Measurements from ENCODE around the gene SNAP47.

The SNAP47 gene

DNA sequence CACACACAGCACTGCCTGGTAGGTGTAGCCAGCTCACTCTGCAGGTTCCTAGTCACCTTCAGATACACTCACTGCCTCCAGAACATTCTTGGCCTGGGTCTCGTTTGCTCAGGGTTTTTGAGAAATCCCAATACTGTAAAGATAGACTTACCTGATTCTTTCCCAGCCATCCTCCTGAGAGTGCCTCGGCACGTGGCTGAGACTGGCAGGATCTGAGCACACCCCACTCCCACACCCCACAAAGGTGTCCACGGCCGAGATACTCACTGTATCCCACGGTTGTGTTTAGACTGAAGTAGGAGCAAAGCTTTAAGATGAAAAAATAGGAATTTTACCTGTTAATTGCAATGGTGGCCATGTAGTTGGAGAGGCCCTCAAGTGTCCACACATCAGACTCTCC is 33.4 kb downstream of the SNAP47 start:
- no peak for DNase-seq (ENCODE audit: low read depth)

DNA sequence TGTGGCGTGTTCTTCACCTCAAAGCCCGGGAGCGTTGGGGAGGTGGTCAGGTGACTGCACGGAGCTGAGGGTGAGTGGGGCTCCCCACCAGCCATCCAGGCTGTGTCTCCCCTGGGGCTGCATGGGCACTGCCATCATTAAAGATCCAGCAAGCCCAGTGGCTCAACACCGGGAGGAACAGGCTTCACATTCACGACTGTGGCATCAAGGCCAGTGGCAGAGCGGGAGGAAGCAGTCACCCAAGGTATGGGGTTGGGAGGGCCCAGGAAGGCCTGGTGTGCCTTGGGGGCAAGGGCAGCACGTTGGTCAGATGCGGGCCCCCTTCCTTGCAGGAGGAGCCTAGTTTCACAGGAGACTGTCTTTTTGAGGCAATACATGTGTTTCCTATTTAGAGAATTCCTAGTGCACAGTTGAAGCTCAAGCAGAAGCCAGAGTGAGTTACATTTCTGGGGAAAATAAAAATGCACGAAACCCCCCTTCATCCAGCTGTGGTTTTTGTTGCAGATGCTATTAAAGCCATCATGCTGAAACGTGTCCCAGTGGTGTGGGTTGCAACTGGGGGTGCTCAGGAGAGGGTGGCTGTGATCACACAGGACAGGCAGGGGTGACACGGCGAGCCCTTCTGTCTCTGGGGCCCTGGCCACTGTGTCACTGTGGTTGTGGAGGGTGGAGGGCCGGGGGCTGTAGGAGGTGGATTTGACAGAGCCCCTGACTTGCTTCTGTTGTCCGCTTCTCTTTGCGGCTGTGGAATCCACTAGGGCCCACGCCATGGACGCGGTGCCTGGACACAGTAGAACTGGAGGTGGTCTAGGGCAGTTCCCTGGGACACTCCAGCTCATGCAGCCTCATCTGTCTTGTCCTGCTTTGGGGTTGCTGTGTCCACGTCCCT is 34.1 kb downstream of the SNAP47 start:
- no peak for DNase-seq (ENCODE audit: low read depth)

DNA sequence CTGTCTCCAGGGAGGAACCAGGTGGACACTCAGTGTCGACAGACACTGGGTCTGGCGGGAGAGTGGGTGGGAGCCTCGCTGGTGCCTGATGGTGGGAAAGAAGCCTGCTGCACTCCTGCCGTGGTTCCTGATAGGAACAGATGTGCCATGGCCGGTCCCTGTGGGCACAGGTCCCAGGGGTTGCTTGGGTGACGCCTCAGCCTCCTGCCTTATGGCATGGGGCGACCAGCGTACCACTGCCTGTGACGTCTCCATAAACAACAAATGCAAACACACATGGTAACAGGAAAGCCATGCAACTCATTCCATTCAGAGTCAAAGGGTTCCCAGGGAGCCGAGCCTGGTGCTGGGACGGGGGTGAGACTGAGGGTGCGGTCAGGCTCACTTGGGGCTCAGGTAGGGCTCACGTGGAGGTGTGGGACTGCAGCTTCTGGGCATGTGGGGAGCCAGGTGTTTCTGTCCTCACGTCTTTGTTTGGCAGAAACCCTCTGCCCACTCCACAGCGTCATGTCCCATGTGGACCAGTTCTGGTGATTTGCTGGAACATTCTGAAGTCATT is 34.8 kb downstream of the SNAP47 start:
- no peak for DNase-seq (ENCODE audit: low read depth)

DNA sequence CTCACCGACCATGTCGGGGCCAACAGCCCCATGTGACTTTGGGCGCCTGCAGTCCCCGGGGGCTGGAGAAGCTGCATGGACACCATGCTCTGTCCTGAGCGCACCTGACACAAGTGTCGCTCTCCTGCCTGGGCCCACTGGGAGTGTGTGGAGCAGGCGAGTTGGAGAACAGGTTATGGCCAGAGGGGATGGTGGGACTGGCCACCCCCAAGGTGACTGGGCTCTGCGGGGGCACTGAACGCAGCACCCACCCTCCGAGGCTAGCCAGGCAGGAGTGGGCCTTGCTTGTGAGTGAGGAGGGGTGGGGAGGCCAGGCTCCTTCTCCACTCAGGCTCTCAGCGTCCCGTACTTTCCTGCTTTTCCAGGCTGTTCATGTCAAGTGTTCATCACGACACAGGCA is 35.6 kb downstream of the SNAP47 start:
- no peak for DNase-seq (ENCODE audit: low read depth)

DNA sequence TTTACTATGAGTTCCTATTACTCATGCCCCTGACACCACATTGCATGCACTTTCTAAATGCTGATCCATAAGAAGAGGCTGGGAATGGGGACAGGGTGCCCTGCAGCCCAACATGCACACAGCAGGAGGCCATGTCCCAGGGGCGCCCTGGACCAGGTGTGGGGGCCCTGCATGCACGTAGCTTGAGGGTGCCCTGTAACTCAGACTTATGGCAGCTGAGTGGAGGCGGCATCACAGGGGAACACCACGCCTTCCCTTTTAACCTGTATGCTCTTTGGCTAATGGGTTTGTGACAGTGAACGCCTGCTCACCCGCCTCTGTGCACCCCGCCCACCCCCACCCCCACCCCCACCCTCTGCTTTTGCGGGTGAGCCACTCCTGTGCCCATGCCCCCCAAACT is 36.1 kb downstream of the SNAP47 start:
- no peak for DNase-seq (ENCODE audit: low read depth)

DNA sequence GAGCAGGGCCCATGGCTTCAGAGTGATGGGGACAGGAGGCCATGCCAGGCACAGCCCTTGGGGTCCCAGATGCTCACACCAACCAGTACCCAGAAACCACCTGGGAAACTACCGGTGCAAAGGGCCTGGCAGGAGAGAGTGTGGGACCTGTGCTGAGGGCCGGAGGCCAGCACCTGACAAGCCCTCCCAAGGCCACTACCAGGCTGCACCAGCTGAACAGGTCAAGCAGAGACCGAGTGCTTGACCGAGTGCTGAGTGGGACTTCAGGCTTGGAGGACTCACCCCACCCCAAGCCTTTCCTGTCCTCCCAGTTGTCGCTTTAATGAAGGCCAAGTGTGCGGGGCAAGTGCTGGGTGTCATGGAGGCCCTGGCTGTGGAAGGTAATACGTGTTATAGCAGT is 36.5 kb downstream of the SNAP47 start:
- DNase-seq (ENCODE audit: low read depth) = no peak

DNA sequence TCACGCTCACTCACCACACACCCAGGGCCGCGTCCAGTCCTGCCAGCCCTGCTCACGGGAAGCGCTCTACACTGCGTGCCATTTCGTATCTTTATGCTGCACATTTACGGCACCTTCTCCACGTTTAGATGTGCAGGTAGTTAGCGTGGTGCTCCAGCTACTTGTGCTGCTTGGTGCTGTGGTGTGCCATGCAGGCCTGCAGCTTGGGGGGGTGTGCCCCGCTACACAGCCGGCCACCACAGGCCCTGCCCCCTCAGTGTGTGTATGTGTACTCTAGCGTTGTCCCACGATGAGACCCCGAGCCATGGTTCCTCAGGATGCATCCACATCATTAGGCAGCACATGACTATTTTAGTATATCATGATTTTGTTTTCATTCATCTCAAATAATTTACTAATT is 38.3 kb downstream of the SNAP47 start:
- no peak for DNase-seq (ENCODE audit: low read depth)

DNA sequence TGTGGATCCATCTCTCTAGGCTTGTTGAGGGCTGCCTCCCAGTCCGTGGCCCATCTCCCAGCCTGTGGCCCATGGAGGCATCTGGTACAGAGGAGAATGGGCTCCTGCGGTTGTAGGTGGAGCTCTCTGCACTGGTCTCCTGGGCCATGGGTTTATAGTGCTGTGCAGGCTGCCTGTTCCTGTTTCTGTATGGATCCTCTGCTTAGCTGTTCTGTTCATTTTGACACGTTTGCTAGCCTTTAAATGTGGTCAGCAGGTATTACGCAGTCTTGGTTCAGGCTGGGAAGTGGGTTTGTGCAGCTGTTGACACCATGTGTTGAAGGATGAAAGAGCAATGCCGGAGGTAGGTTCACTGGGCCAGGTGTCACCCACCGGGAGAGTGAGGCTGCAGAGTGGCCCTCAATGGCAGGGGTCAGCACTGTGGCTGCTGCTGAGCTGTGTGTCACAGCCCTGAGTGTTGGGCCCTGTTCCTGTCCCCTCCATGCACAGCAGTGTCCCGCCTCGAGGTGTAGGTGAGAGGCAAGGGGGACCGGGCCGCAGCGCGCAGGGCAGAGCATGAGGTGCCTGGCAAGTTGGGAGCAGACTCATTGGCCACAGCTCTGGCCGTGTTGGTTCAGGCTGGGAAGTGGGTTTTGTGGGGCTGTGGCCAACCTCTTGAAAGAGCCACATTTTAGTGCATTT is 39.0 kb downstream of the SNAP47 start:
- DNase-seq (ENCODE audit: low read depth) = no peak

DNA sequence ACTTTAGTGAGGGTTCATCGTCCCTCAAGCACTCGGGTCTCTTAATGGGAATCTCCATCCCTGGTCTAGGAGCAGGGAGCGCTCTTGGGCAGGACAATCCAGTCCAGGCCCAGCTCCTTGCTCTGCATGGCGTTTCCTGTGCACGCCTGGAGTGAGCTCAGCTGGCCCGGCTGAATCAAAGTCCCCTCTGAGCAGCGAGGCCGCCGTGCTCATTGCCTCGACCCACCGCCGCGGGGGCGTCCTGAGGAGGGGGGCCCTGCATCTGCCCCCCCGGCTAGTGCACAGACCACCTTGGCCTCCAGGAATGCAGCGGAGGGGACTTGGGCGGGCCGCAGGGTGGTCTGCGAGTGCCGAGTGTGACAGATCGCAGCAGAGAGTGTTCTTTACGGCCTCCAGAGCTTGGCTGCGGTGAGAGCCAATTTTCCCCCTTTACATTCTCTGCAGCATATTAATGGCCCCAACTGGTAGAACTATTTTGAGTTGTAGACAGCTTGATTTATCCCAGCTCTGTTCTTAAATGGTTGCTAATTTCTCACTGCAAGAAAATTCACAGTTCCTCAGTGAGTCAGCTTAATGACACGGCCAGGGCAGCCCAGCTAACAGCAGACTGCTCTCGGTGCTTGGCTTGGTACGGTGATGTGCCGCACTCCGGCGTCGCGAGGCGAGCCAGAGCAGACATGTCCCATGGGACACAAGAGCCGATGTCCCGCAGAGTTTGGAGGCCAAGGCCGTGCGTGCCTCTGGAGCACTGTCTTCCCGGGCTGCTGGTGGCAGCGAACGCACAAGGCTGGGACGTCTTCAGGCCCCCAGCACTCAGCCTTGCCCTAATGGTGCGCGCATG is 39.8 kb downstream of the SNAP47 start:
- no peak for DNase-seq (ENCODE audit: low read depth)

DNA sequence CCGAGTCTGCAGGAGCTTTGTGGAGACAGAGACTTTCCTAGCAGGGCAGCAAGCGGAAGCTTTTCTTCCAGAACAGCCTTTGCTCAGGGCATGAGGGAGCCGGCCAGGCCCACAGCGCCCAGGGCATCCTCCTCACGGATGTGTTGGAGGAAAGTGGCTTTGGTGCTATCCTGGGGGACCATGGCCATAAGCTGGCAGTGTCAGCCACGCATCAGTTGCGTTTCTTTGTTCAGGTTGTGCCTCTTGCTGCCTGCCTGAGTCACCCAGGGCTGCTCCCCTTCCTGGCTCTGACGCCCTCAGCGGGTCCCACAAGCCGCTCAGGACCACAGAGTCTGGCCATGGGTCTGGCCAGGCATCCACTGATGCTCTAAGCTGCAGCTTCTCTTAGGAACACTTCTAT is 40.6 kb downstream of the SNAP47 start:
- no peak for DNase-seq (ENCODE audit: low read depth)

DNA sequence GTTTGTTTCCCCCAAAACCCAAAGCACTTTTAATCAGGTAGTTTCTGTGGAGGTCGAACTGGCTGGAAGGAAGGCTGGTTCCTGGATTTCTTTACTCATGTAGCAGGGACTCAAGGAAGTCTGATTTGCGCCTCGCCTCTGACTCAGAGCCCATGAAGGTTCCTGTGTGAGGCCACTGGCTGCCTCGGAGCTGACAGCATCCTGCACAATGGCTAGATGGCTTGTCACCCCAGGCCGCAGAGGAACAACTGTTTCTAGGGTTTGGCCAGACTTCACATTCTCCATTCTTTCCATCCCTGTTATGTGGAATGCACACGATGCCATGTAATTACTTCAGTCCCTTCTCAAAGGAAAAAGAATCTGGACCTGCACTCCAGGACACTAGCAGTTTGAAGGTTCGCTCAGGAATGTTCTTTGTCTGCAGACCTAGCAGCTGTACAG is 41.1 kb downstream of the SNAP47 start:
- DNase-seq (ENCODE audit: low read depth) = no peak

DNA sequence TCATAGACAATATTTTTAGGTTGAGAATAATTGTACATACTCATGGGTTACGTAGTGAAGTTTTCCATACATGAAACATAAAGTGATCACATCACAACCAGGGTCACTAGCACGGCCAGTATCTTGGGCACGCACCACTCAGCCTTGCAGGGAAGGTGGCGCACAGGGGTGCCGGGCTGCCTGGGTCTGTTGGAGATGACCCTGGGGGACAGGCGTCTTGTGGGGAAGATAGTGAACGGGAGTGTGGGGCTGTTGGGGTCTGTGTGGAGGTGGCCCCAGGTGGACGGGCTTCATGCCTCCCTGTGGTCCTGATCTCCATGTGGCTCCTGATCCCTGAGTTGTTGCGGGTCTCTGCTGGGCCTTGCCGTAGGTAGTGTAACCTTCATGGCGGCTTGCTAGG is 41.9 kb downstream of the SNAP47 start:
- DNase-seq (ENCODE audit: low read depth) = no peak

DNA sequence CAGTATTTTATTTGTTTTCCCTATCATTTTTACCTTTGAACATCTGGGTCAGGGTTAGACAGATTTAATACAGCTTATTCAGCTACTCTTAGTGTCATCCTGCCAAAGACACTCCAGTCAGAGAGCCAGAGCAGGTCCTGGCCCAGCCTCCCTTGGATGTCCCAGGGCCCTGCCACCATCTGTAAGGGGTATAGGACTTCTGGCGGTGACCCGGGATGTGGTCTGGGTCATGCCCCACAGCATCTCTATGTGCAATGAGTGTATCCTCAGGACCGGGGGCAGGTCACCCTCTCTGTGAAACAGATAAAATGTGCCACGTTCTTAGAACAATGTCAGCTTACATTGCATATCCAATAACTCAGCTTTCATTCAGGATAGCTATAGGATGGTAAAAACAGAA is 42.4 kb downstream of the SNAP47 start:
- DNase-seq (ENCODE audit: low read depth) = no peak

DNA sequence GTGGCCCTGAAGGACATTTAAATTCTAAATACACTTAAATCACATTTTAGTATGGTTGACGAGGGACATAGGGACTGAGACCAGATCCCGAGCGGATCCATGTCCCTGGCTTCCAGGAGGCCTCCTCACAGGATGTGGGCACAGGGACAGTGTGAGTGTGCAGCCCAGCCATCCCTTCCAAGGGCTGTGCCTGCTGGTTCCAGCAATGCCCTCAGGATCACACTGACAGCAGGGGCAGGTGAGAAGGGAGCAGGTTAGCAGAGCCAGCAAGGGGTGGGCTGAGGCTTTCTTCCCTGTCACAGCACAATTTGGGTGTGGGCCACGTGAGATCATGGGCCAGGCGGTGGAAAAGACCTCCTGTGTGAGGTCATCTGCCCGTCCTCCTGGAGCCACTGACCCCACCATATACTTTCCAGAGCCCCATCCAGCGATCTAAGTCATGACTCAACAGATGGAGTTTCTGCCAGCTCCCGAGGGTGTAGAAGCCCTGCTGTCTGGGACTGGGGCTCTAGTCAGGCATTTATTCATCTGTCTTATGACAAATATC is 43.2 kb downstream of the SNAP47 start:
- DNase-seq (ENCODE audit: low read depth) = no peak

DNA sequence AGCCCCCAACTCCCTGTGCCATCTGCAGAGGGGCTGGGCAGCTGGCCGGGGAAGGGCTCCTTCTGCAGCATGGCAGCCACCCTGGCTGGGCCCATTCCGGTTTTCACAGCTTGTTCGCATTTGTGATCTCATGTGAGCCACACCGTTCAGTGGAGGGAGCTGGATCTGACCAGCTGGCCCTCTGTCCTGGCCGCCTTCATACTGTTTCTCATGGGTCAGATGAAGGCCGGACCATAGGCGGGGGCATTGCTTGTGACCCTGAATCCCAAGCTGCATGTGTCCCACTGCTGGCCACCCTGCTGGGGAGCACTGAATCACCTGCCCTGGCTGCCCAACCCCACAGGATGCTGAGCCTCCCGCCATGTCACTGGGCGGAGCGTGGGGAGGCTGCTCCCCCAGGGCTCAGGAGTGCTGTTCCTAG is 43.8 kb downstream of the SNAP47 start:
- no peak for DNase-seq (ENCODE audit: low read depth)

DNA sequence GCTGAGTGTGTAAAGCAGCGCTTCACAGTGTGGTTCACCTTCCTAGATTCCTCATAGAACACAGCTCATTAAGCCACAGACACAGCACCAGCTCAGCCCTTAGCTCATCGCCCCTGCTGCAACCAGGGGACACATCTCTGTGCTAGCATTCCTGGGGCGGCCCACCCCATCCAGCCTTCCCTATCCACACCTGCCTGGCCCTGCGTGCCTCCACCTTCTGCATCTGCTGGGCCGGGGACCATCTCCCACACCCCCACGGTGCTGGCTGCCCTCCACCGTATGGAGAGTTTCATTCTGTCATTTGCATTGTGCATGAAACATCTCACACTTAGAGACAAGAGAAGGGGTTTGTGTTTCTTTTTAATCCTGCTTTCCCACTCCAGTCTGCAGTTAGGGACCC is 44.5 kb downstream of the SNAP47 start:
- no peak for DNase-seq (ENCODE audit: low read depth)

DNA sequence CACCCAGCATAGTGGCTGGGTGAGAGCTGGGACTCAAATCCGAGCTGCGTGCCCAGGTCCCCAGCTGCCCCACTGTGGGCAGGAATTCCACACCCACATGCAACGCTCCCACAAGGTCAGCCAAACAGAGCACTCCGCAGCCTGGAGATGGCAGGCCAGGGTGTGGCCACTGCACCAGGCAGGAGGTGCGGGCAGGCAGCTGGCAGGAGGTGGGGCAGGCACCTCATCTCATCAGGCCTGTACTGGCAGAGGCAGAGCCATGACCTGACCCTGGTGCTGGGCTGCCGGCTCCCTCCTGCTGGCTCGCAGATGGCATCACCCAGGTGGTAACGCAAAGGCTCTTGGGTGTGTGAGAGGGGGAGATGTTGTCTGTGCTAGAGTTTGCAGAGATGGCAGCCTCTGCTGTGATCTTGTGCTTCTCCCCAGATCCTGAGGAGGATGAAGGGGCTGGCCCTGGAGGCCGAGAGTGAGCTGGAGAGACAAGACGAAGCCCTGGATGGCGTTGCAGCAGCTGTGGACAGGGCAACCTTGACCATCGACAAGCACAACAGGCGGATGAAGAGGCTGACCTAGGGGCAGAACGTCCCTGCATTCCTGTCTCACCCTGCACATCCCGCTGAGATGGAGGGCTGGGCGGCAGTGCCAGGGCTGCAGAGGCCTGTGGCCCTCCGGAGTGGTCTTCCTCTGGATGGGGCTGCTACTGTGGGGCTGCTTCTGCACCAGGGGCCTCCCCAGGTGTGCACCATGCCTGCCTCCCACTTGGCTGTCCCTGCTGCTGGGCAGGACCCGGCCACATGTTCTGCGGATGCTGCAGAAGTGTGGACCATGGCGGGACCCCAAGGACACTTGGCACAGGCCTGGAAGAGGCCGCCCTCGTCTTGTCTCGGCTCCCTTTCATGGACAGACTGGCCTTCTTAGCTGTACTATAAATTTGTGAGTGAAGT is 45.1 kb downstream of the SNAP47 start:
- DNase-seq (ENCODE audit: low read depth) = no peak

DNA sequence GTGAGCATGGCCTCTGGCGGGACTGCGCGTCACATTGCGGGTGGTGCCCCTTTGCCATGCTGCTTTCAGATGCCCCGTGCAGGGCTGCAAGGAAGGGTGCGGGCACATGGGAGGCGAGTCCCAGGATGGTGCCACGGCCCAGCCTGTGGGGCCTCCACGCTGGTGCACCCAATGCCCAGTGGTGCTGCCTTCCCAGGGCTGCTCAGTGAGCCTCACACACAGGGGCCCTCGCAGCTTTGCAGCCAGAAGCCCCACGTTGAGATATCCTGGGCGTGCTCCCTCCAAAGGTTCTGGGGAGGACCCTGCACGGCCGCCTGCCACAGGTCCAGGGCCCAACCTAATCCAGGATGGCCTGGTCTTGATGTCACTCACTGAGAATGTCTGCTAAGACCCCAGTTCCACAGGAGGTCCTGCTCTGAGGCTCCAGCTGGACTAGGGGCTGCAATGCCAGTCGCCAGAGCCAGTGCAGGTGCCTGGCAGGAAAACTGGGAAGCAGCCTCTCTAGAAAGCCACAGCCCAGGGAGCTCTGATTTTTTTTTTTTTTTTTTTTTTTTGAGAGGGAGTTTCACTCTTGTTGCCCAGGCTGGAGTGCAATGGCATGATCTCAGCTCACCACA is 46.2 kb downstream of the SNAP47 start:
- no peak for DNase-seq (ENCODE audit: low read depth)

DNA sequence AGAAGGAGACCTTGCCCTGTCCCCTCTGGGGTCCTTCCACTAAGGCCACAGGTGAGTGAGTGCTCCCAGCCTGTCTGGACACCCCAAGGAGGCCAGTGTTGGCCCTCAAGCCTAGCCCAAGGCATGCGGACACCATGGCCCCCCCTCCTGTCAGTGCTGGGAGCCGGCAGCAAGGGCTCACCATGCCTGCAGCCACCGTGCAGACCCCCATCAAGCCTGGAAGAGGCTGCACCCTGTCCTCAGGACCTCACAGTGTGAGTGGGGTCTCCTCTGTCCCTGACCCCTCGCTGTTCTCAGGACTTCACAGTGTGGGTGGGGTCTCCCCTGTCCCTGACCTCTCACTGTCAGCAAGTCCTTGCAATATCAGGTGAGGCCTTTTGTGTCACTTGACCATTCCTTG is 47.0 kb downstream of the SNAP47 start:
- no peak for DNase-seq (ENCODE audit: low read depth)

DNA sequence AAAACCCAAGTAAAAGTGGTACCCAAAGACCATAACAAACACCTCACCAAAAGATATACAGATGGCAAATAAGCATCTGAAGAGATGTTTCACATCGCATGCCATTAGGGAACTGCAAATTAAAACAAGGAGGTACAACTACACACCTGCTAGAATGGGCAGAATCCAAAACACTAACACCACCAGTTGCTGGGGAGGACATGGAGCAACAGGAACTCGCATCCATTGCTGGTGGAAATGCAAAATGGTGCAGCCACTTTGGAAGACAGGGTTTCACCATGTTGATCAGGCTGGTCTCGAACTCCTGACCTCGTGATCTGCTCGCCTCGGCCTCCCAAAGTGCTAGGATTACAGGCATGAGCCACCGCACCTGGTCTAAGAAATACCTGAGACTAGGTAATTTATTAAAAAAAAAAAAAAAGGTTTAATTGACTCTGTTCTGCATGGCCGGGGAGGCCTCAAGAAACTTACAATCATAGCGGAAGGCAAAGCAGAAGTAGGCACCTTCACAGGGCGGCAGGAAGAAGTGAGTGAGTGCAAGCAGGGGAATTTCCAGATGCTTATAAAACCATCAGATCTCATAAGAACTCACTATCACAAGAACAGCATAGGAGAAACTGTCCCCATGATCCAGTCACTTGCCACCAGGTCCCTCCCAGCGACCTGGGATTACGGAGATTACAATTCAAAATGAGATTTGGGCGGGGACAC is 50.0 kb downstream of the SNAP47 start:
- DNase-seq (ENCODE audit: low read depth) = no peak
